Measurements from ENCODE around the gene SIRPA.

The SIRPA gene

DNA sequence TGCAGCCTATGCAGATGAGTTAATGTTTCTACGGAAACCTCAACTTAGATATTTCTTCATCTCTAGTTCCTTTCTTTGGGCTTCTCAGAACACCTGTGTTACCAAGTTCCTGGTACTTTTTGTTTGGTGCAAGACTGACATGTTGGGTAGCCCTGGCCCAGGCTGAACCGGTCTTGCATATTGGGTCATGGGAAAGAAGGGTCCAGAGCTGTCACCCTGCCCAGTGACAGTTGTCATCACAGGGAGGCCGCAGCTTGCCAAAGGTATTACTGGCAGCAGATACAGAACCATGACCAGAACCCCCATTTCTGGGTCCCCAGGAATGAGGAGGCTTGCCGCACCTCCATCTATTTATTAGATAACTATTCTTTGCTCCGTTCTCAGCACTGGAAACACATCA, 58.4 kb downstream of the SIRPA start:
- DNase-seq: no peak

- no peak for DNase-seq
Measured at GRCh38 chr20:1955217-1955616, 60.0 kb downstream of the SIRPA start.

GRCh38 chr20:1958426-1958825, 63.2 kb downstream of the SIRPA start:
- no peak for DNase-seq

DNA sequence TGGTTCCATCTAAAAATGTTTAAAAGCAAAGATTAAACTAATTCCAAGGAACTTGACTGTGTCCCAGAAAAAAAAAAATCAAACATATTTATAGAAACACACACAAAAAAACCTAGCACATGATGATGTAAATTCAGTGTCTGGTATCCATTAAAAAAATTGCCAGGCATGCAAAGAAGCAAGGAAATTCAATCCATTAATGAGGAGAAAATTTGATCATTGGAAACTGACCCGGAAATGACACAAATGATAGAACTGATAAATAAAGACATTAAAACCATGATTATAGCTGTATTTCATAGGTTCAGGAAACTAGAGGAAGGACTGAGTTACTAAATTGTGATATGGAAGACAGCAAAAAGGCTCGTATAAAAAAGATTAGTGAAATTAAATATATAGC, 63.9 kb downstream of the SIRPA start:
- DNase-seq: no peak

DNA sequence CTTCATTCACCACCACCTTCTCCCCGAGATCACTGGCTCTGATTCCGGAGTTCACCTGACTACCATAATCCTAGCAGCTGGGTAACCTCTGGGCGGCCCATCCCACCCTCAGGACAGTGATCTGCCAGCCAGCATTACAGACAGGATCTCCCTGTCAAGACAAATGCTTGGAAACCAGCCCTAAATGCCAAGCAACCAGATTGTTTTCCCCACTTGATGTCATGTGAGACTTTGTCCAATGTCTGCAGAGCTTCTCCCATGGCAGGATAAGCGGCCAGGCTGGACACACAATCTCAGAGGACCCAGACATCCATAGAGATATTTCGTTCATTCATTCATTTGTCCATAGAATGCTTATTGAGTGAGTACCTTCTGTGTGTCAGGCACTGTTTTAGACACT, 66.2 kb downstream of the SIRPA start:
- no peak for DNase-seq

- no peak for DNase-seq
Measured at GRCh38 chr20:1964061-1964460, 68.9 kb downstream of the SIRPA start.

GRCh38 chr20:1964659-1965405, 69.6 kb downstream of the SIRPA start:
- DNase-seq: peak in 1 of 2 experiments; percentile 3

- DNase-seq: peak; percentile 74 to 78
Measured at GRCh38 chr20:1965520-1966351, 70.5 kb downstream of the SIRPA start.

- no peak for DNase-seq
Measured at GRCh38 chr20:1968964-1969363, 73.8 kb downstream of the SIRPA start.

DNA sequence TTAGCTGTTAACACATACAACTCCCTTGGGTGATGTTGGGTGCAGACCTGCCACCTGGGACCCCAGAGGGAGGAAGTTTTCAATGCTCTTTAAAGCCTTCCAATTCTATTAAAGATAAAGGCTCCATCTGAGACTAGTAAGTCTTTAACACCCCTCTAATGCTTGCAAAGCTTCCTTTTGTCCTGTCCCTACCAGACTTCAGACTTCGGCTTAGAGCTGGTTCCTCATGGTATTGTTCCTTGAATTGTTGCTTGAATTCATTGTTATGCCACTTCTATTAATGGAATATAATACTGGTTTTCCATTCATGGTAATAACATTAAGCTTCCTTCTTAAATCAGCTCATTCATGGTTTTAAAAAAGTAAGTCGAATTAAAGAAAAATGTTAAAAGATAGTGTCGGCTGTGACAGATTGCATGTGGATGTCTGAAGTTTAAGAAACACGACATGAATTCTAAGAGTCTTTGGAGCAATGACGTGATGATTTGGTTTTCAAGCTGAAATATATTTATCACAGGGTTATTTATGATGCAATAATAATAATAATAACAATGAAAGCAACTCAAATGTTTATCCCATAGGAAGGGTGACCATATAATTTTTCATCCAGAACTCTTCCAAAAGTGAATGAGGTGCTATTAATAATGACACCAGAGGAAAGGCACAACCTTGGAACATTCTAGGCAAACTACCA, 76.8 kb downstream of the SIRPA start:
- DNase-seq: no peak

DNA sequence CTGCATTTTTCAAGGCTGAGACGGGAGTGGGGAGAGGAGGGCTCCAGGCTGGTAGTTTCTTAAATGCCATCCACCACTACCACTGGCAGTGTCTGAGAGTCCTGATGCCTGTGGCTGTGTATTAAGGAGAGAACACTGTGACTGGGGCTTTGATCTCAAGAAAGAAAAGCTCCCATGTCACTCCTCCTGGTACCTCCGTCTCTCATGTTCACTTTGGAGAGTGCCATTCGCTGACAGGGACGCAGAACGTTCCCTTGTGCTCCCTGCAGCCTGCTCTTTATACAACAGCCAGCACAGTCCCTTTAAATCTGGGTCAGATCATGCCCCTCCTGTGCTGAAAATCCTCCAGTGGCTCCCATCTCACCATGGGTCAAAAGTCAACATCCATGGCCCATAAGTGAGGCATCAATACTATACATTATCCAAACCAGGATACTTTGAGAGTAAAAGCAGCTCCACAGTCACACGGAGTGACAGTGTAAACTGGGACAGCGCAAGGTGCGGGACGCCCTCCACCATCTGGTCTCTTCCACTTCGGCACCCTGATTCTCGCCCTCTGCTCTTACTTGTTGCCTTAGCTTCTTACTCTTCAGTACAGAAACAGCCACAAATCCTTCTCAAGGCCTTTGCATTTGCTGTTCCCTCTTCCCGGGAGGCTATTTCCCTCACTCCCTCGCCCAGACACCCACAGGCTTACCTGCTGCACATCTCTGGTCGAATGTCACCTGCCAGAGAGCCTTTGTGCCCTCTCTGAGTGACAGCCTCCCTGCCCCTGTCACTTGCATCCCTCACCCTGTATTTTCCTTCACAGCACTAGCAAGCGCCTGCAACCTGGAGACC, 78.6 kb downstream of the SIRPA start:
- no peak for DNase-seq

GRCh38 chr20:1975291-1975690, 80.1 kb downstream of the SIRPA start:
- DNase-seq: no peak

DNA sequence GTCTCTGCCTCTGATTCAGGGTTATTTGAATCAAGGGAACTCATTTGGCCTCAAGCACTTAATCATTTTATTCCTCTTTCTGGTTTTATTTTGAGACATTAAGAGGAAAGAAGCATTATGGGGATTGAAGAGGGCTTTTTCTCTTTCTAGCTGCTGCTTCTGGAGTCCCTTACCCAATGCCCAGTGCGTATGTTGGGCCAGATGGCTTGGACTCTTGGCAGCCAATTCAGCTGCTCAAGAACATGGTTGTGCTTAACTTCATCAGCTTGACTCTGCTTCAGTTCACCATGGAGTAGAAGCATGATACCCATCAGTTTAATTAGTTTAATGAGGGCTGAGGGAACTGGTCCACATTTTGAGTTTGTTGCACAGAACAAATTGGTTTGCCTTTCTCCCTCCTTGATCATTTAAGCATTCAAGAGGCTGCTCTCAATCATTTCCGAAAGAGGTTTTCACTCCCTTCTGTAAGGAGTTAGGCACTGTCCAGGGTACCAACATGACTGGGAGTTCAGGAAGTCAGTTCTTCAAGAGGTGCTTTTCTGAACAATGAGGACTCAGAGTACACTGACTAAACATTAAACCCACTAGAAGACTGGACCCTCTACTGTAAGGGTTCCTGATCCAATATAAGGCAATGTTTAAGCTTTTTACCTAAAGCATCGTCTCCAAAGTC, 84.0 kb downstream of the SIRPA start:
- DNase-seq: no peak

GRCh38 chr20:1982686-1983085, 87.5 kb downstream of the SIRPA start:
- no peak for DNase-seq

- no peak for DNase-seq
Measured at GRCh38 chr20:1983301-1983700, 88.1 kb downstream of the SIRPA start.

- no peak for DNase-seq
Measured at GRCh38 chr20:1987826-1988225, 92.6 kb downstream of the SIRPA start.
